Suppressor macrophage treated with lipopolysaccharide for 1 hour (primary cell): ENCODE data around the gene BCO2.

Source experiments
- DNase-seq, 3 donors: peaks; one replicate each; pipeline ENCODE4 v3.0.0-alpha.2; 2020 to 2022

The BCO2 gene

GRCh38 chr11:112255067-112255720 lies 79.9 kb downstream of the BCO2 start:
- DNase-seq: peak; percentile 61 to 71 (median 67)

GRCh38 chr11:112260490-112260889 lies 85.2 kb downstream of the BCO2 start, which contains the start of gene PLET1:
Gene PLET1 (minus strand): TSS chr11:112260860. CDS start chr11:112260589, 271 bp downstream.
- DNase-seq: no peak

GRCh38 chr11:112265659-112266409 lies 90.5 kb downstream of the BCO2 start:
- DNase-seq: no peak

- DNase-seq: no peak
Measured at GRCh38 chr11:112266410-112266778, 91.1 kb downstream of the BCO2 start.

GRCh38 chr11:112267188-112267591 lies 91.9 kb downstream of the BCO2 start:
- no peak for DNase-seq

- DNase-seq: no peak
Measured at GRCh38 chr11:112268406-112268805, 93.1 kb downstream of the BCO2 start.
